ENCODE results near the gene TMEM123. TPM values are rescaled to one million over a fixed set of nuclear protein-coding genes. Genes with fewer than 3 reads are reported as not detected.
"Not testable (repeated sequence)": the region's sequence is repeated elsewhere in the genome, so short reads cannot be mapped to it uniquely, and the experiment has no call there.

Gene TMEM123
- total RNA-seq, 2 experiments from 2014 or later: 434 to 461 TPM

DNA sequence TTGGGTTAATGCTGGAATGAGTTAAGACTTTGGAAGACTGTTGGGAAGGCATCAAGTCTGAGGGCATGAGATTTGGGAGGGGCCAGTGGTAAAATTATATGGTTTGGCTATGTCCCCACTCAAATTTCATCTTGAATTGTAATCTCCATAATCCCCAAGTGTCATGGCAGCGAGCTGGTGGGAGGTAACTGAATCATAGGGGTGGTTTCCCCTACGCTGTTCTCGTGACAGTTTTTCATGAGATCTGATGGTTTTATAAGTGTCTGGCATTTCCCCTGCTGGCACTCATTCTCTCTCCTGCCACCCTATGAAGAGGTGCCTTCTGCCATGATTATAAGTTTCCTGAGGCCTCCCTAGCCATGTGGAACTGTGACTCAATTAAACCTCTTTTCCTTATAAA is 19.0 kb downstream of the TMEM123 start:
- H3K27ac Mint-ChIP-seq; H3K4me3 Mint-ChIP-seq; CTCF ChIA-PET; DNase-seq; H3K27me3 Mint-ChIP-seq (ENCODE audit: low read depth); ATAC-seq: not testable (repeated sequence)
- peaks cover 43% of the 10 kb centered on the region for H3K9me3 Mint-ChIP-seq (ENCODE audit: insufficient read depth)
- POLR2A ChIA-PET: interaction anchor here (1.0 to 1.1 kb wide), 2 partner anchors 9 to 11 kb away, joined by 3 to 4 read pairs; no protein-coding TSS in a partner anchor
- peaks cover 72% of the 10 kb centered on the region for H3K4me1 Mint-ChIP-seq (ENCODE audit: low read depth)
- H3K36me3 Mint-ChIP-seq (ENCODE audit: low read depth): peaks cover 92% of the 10 kb centered on the region

- CTCF ChIA-PET; POLR2A ChIA-PET; H3K4me3 Mint-ChIP-seq; ATAC-seq; H3K27ac Mint-ChIP-seq; DNase-seq; H3K27me3 Mint-ChIP-seq (ENCODE audit: low read depth): not testable (repeated sequence)
- peaks cover 86% of the 10 kb centered on the region for H3K36me3 Mint-ChIP-seq (ENCODE audit: low read depth)
- peaks cover 64% of the 10 kb centered on the region for H3K4me1 Mint-ChIP-seq (ENCODE audit: low read depth)
- peaks cover 39% of the 10 kb centered on the region for H3K9me3 Mint-ChIP-seq (ENCODE audit: insufficient read depth)
These were observed 20.0 kb downstream of the TMEM123 start for GRCh38 chr11:102432560-102432959.

GRCh38 chr11:102431404-102431803 is 21.2 kb downstream of the TMEM123 start:
- Mint-ChIP-seq H3K4me3 (no peak overlapping the region), H3K27me3 (ENCODE audit: low read depth) (no peaks in the 10 kb centered on the region), H3K36me3 (ENCODE audit: low read depth) (peaks cover 81% of the 10 kb centered on the region), H3K27ac (no peak overlapping the region), H3K9me3 (ENCODE audit: insufficient read depth) (peaks cover 34% of the 10 kb centered on the region), H3K4me1 (ENCODE audit: low read depth) (peaks cover 61% of the 10 kb centered on the region)
- ChIA-PET POLR2A (no interaction called here), CTCF (interaction anchor here (0.7 to 1.6 kb wide), 3 partner anchors 65 to 92 kb away, joined by 3 to 4 read pairs (median 3); no protein-coding TSS in a partner anchor)
- no peak for ATAC-seq
- DNase-seq: no peak

DNA sequence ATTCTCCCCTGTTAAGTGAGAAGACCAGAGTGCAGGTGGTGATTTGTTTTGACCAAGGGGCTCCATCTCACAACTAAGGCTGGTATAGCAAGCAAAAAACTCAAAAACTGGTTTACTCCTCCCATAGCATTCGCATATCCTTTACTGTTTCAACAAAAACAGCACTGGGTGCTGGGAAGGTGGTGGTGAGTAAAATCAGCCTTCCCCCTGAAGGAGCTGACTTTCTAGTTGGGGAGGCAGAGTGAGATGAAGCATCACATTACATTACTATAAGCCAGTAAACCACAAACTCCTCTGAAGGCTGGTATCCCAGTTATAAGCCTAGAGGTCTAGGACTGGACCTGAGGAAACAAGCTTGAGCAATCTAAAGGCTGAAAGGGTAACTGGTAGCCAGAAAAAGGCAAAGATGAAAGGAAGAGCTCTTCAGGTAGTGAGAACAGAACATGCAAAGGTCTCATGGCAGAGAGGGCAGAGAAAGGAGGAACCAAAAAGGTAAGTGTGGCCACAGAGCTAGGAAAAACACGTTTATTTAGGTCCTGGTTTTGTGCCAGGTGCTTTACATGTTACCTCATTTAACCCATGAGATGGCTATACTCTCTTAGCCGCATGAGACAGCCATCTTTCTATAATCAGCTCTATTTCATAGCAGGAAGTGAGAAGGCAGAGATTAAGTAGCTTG is 22.3 kb downstream of the TMEM123 start:
- Mint-ChIP-seq H3K4me3 (no peak overlapping the region), H3K27me3 (ENCODE audit: low read depth) (no peaks in the 10 kb centered on the region), H3K4me1 (ENCODE audit: low read depth) (peaks cover 63% of the 10 kb centered on the region), H3K27ac (peak overlapping the region; percentile 21), H3K36me3 (ENCODE audit: low read depth) (peaks cover 80% of the 10 kb centered on the region), H3K9me3 (ENCODE audit: insufficient read depth) (peaks cover 29% of the 10 kb centered on the region)
- ChIA-PET POLR2A (interaction anchor here (0.6 to 1.0 kb wide), 2 partner anchors 18 to 23 kb away, joined by 3 to 4 read pairs; partner anchors contain the start of gene TMEM123), CTCF (interaction anchor here (0.6 to 1.6 kb wide), 8 partner anchors 13 to 182 kb away, joined by 3 to 5 read pairs (median 3); no protein-coding TSS in a partner anchor)
- peak; percentile 50 for ATAC-seq
- no peak for DNase-seq

DNA sequence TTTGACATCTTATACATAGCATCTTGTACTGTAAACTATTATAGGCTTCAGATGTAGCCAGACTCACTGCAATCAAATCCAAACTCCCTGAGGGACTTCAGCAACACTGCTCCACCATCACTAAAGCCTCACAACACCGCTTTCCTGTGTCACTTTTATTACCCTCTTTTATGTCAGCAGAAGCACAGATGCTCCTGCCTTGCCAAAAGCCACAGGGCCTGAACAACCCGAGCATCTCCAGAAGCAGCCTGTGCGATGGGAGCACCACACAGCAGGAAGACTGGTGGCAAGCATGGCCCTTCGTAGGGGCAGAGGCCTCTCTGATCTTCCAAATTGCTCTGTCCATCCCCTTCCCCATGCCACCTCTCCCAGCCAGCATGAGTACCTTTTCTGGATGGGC is 22.9 kb downstream of the TMEM123 start:
- ATAC-seq (peak; percentile 25), DNase-seq (no peak)
- Mint-ChIP-seq H3K27me3 (ENCODE audit: low read depth) (no peaks in the 10 kb centered on the region), H3K27ac (peak overlapping the region; percentile 32), H3K36me3 (ENCODE audit: low read depth) (peaks cover 82% of the 10 kb centered on the region), H3K4me1 (ENCODE audit: low read depth) (peaks cover 66% of the 10 kb centered on the region), H3K9me3 (ENCODE audit: insufficient read depth) (peaks cover 28% of the 10 kb centered on the region), H3K4me3 (no peak overlapping the region)
- ChIA-PET CTCF (interaction anchor here (1.1 to 1.3 kb wide), 2 partner anchors 14 to 40 kb away, joined by 3 to 5 read pairs; no protein-coding TSS in a partner anchor), POLR2A (no interaction called here)

- H3K9me3 Mint-ChIP-seq (ENCODE audit: insufficient read depth): peaks cover 24% of the 10 kb centered on the region
- ChIA-PET CTCF (no interaction called here), POLR2A (no interaction called here)
- H3K4me3 Mint-ChIP-seq: no peak overlapping the region
- peaks cover 81% of the 10 kb centered on the region for H3K36me3 Mint-ChIP-seq (ENCODE audit: low read depth)
- ATAC-seq (no peak), DNase-seq (no peak)
- H3K27ac Mint-ChIP-seq: no peak overlapping the region
- peaks cover 68% of the 10 kb centered on the region for H3K4me1 Mint-ChIP-seq (ENCODE audit: low read depth)
- H3K27me3 Mint-ChIP-seq (ENCODE audit: low read depth): no peaks in the 10 kb centered on the region
These were observed 23.3 kb downstream of the TMEM123 start for GRCh38 chr11:102429226-102429625.

DNA sequence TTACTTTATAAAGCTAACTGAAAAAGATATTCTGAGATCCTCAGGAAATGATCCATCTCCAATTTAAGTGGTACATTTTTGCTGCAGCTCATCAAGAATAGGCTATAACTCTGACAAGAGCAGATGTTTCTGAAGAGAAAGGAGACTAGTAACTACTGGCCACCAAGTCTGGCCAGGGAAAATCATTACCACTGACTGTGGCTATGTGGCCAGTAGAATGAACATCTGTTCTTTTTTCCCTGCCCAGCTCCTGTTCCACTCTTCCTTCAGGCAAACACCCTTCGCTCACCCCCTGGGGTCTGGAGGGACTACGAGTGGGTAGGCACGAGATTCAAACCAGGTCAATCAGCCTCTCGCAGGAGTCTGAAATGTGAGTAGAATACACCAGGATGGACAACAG is 23.9 kb downstream of the TMEM123 start:
- H3K9me3 Mint-ChIP-seq (ENCODE audit: insufficient read depth): peaks cover 21% of the 10 kb centered on the region
- DNase-seq: no peak
- peaks cover 76% of the 10 kb centered on the region for H3K36me3 Mint-ChIP-seq (ENCODE audit: low read depth)
- ChIA-PET CTCF (interaction anchor here (0.8 to 0.9 kb wide), 3 partner anchors 19 to 87 kb away, joined by 3 read pairs; no protein-coding TSS in a partner anchor), POLR2A (interaction anchor here (0.6 kb wide), 2 partner anchors 10 to 183 kb away, joined by 3 to 4 read pairs; no protein-coding TSS in a partner anchor)
- H3K4me1 Mint-ChIP-seq (ENCODE audit: low read depth): peaks cover 72% of the 10 kb centered on the region
- H3K27ac Mint-ChIP-seq: no peak overlapping the region
- ATAC-seq: no peak
- no peaks in the 10 kb centered on the region for H3K27me3 Mint-ChIP-seq (ENCODE audit: low read depth)
- no peak overlapping the region for H3K4me3 Mint-ChIP-seq

- H3K4me3 Mint-ChIP-seq: no peak overlapping the region
- DNase-seq: no peak
- H3K27ac Mint-ChIP-seq: peak overlapping the region; percentile 8
- POLR2A ChIA-PET: no interaction called here
- peaks cover 7% of the 10 kb centered on the region for H3K9me3 Mint-ChIP-seq (ENCODE audit: insufficient read depth)
- peaks cover 72% of the 10 kb centered on the region for H3K36me3 Mint-ChIP-seq (ENCODE audit: low read depth)
- peaks cover 80% of the 10 kb centered on the region for H3K4me1 Mint-ChIP-seq (ENCODE audit: low read depth)
- no peak for ATAC-seq
- H3K27me3 Mint-ChIP-seq (ENCODE audit: low read depth): no peaks in the 10 kb centered on the region
- CTCF ChIA-PET: interaction anchor here (2.0 kb wide), 1 partner anchor 60 kb away, joined by 6 read pairs; no protein-coding TSS in a partner anchor
These were observed 25.5 kb downstream of the TMEM123 start for GRCh38 chr11:102427068-102427467.

GRCh38 chr11:102426570-102426969 is 26.0 kb downstream of the TMEM123 start:
- H3K27me3 Mint-ChIP-seq (ENCODE audit: low read depth): no peaks in the 10 kb centered on the region
- peaks cover 80% of the 10 kb centered on the region for H3K4me1 Mint-ChIP-seq (ENCODE audit: low read depth)
- POLR2A ChIA-PET: no interaction called here
- no peak for DNase-seq
- CTCF ChIA-PET: interaction anchor here (1.0 to 2.0 kb wide), 3 partner anchors 34 to 240 kb away, joined by 4 to 6 read pairs (median 4); no protein-coding TSS in a partner anchor
- H3K4me3 Mint-ChIP-seq: no peak overlapping the region
- peaks cover 2% of the 10 kb centered on the region for H3K9me3 Mint-ChIP-seq (ENCODE audit: insufficient read depth)
- H3K36me3 Mint-ChIP-seq (ENCODE audit: low read depth): peaks cover 71% of the 10 kb centered on the region
- ATAC-seq: no peak
- H3K27ac Mint-ChIP-seq: no peak overlapping the region

- POLR2A ChIA-PET: interaction anchor here (0.6 kb wide), 2 partner anchors 14 to 84 kb away, joined by 3 read pairs; no protein-coding TSS in a partner anchor
- Mint-ChIP-seq H3K36me3 (ENCODE audit: low read depth) (peaks cover 72% of the 10 kb centered on the region), H3K4me3 (no peak overlapping the region), H3K9me3 (ENCODE audit: insufficient read depth) (no peaks in the 10 kb centered on the region), H3K27me3 (ENCODE audit: low read depth) (no peaks in the 10 kb centered on the region), H3K4me1 (ENCODE audit: low read depth) (peaks cover 82% of the 10 kb centered on the region), H3K27ac (peak overlapping the region; percentile 22)
- ATAC-seq: no peak
- DNase-seq: no peak
- CTCF ChIA-PET: interaction anchor here (0.9 to 1.3 kb wide), 4 partner anchors 34 to 240 kb away, joined by 3 to 4 read pairs (median 4); no protein-coding TSS in a partner anchor
These were observed 26.6 kb downstream of the TMEM123 start for GRCh38 chr11:102426000-102426399.

DNA sequence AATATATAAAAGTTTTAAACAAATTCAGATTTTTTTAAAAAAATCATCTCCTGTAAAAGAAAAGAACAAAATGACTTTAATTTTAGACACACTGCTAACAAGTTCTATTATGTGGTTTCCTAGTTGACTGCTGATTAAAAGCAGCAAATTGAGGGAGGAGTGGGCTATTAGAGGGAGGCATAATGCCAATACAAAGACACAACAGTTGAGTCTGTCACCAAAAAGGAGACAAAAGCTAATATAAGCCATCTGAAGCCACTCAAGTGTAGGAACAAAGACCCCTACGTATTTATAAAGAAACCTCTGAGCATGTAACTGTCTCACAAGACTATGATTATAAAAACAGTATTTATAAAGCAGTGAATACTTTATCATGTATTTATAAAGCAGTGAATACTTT is 28.6 kb downstream of the TMEM123 start:
- DNase-seq (no peak), ATAC-seq (no peak)
- Mint-ChIP-seq H3K9me3 (ENCODE audit: insufficient read depth) (peaks cover 2% of the 10 kb centered on the region), H3K4me1 (ENCODE audit: low read depth) (peaks cover 80% of the 10 kb centered on the region), H3K4me3 (no peak overlapping the region), H3K36me3 (ENCODE audit: low read depth) (peaks cover 68% of the 10 kb centered on the region), H3K27ac (no peak overlapping the region), H3K27me3 (ENCODE audit: low read depth) (no peaks in the 10 kb centered on the region)
- ChIA-PET CTCF (interaction anchor here (1.2 to 1.6 kb wide), 2 partner anchors 189 to 242 kb away, joined by 5 to 8 read pairs; no protein-coding TSS in a partner anchor), POLR2A (no interaction called here)
